NCI-H526 (cell line): ENCODE data around the gene TMEM270.

Source experiments
- DNase-seq, 2 experiments: peaks; one replicate each; lab custom pipeline; 2025; lab: John Stamatoyannopoulos, UW

Gene TMEM270

GRCh38 chr7:73888959-73889358 lies 28.0 kb downstream of the TMEM270 start:
- peak; percentile 13 to 33 for DNase-seq

GRCh38 chr7:73890555-73891147 lies 29.7 kb downstream of the TMEM270 start:
- DNase-seq: no peak

- no peak for DNase-seq
These were observed 30.4 kb downstream of the TMEM270 start for GRCh38 chr7:73891178-73891885.

- no peak for DNase-seq
These were observed 31.3 kb downstream of the TMEM270 start for GRCh38 chr7:73892003-73892999.

GRCh38 chr7:73893342-73894101 lies 32.6 kb downstream of the TMEM270 start:
- DNase-seq: no peak

- DNase-seq: no peak
These were observed 33.2 kb downstream of the TMEM270 start for GRCh38 chr7:73894166-73894565.

GRCh38 chr7:73894733-73895551 lies 34.0 kb downstream of the TMEM270 start:
- DNase-seq: no peak

GRCh38 chr7:73895626-73896025 lies 34.7 kb downstream of the TMEM270 start:
- DNase-seq: no peak

- no peak for DNase-seq
These were observed 35.5 kb downstream of the TMEM270 start for GRCh38 chr7:73896454-73896853.

GRCh38 chr7:73899731-73900142 lies 38.8 kb downstream of the TMEM270 start:
- no peak for DNase-seq

- DNase-seq: no peak
These were observed 39.3 kb downstream of the TMEM270 start for GRCh38 chr7:73900286-73900685.

- DNase-seq: no peak
These were observed 40.4 kb downstream of the TMEM270 start for GRCh38 chr7:73901231-73901822.

GRCh38 chr7:73901823-73902597 lies 41.1 kb downstream of the TMEM270 start:
- no peak for DNase-seq

- DNase-seq: no peak
These were observed 42.6 kb downstream of the TMEM270 start for GRCh38 chr7:73903321-73904218.

GRCh38 chr7:73904219-73905137 lies 43.5 kb downstream of the TMEM270 start:
- no peak for DNase-seq

- DNase-seq: no peak
These were observed 44.4 kb downstream of the TMEM270 start for GRCh38 chr7:73905360-73905759.

- DNase-seq: no peak
These were observed 45.9 kb downstream of the TMEM270 start for GRCh38 chr7:73906874-73907273.
